Activated CD4-positive, alpha-beta T cell treated with anti-CD3 and anti-CD28 coated beads, Interleukin-2, amount 10 ng/mL, durations not matched to agents 24 days and 14 days (primary cell): Measurements from ENCODE around the gene CLASRP. TPM values are rescaled to one million over a fixed set of nuclear protein-coding genes. Genes with fewer than 3 reads are reported as not detected.

ENCODE experiments used
- DNase-seq: peaks from one replicate; pipeline ENCODE4 v3.0.0; 2022
- H3K27ac Mint-ChIP-seq: one replicate; pipeline ENCODE4 v1.8.0; 2022; ENCODE audit warnings: mild to moderate bottlenecking, mixed read lengths
- H3K27me3 Mint-ChIP-seq: one replicate; pipeline ENCODE4 v1.8.0; 2022; ENCODE audit warnings: mixed read lengths
- H3K36me3 Mint-ChIP-seq: one replicate; pipeline ENCODE4 v1.8.0; 2022; ENCODE audit warnings: low read depth, mild to moderate bottlenecking, mixed read lengths
- H3K4me1 Mint-ChIP-seq: one replicate; pipeline ENCODE4 v1.8.0; 2021; ENCODE audit warnings: mixed read lengths
- H3K4me3 Mint-ChIP-seq: one replicate; pipeline ENCODE4 v1.8.0; 2022; ENCODE audit warnings: mild to moderate bottlenecking, moderate library complexity, mixed read lengths
- H3K9me3 Mint-ChIP-seq: one replicate; pipeline ENCODE4 v1.8.0; 2021; ENCODE audit warnings: mixed read lengths
- intact Hi-C: fragments of 100-400 bp; cut with micrococcal nuclease; formaldehyde crosslinking; loops from one replicate; pipeline ENCODE4 v1.15.1; 2023
- total RNA-seq: library from RNA; stranded (reverse); gene quantifications from 2 replicates; pipeline ENCODE4 v1.2.3, GENCODE V29; 2022

CLASRP gene
- total RNA-seq, 1 donor from 2014 or later: 111 TPM

DNA sequence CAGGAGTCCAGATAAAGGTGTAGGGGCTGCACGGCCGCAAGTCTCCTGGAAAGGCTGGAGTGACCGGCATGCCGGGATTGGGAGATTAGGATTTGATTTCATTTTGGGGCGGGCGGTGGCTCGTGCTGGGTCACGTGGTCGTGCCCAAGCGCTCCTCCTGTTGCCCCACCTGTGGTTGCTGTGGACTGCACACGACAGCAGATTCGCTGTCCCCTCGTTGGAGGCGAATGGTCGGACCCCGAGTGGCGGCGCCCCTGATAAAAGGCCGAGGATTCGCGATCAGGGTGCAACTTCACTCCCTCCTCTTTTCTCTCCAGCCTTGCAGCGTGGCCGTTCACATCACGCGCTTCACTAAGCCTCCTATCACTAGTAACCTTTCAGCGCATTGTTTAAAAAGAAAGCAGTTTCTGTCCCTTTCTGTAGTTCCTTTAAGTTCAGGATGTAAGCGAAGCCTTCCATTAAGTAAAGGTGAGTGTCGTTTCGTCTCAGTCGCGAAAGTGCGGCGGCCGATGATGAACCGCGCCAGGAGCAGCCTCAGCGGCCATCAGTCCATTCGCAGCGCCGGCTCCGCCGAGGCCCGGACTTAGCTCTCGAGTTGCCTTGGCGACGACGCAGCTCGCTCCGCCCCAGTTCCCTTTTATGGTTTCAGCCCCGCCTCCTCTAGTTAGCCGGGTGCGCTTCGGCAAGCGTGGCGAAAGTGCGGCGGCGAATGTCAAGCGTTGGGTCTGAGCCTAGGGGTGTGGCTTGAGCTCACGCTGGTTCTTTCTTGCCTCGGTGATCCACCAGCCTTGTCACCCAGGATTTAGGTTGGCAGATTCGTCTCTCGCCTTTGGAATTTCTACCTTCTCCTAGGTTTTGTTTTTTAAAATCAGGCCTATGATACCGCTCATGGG lies 52.4 kb downstream of the CLASRP start:
- intact Hi-C loops: loop anchor here (1.0 to 5.0 kb wide), 2 partner anchors 12 to 161 kb away; partner anchors contain the start of genes GEMIN7 and MARK4
- peak; percentile 99 for DNase-seq
- H3K9me3 Mint-ChIP-seq: peaks cover 4% of the 10 kb centered on the region

DNA sequence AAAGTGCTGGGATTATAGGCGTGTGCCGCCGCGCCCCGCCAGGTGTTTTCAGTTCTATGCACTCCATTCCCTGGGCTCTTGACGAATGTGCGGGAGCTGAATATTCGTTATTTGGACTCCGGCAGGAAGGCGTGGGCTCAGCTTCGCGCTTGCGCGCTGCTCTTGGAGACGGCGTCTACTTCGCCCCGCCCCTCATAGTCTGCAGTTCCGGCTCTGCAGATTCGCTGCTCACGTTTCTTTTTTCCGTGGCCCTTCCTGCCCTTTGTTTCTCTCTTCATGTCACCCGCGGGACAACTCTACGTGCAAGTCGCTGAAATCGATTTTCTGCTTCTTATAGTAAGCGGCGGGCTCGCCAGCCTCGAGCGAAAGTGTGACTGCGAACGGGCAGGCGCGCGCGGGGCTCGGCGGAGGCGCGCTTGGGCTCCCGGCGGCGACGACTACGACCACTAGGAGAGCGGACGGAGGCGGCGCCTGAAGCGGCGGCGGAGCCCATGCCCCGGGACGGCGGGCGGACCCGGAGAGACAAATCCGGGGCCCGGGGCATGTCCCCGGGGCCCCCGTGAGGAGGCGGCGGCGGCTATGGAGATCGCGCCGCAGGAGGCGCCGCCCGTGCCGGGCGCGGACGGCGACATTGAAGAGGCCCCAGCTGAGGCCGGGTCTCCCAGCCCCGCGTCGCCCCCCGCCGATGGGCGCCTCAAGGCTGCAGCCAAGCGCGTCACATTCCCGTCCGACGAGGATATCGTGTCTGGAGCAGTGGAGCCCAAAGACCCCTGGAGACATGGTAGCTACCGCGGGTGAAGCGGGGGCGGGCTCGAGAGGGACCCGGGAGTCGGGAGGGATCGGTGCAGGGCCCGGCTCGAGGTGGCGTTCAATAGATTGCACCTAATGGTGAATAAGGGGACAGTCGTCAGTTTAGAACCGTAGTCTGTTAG lies 54.2 kb downstream of the CLASRP start, which contains the start of gene PPP1R37:
Gene PPP1R37 (plus strand): TSS at position 433 of the 932 bp plus-strand sequence. CDS start 147 bp downstream, at position 580.
- Mint-ChIP-seq H3K27ac (peak within 1 kb of the TSS; percentile 94), H3K4me3 (peak within 1 kb of the TSS; percentile 92), H3K4me1 (peaks cover 41% of the 10 kb centered on the region), H3K27me3 (no peaks in the 10 kb centered on the region), H3K36me3 (peaks cover 27% of the 10 kb centered on the region), H3K9me3 (peaks cover 4% of the 10 kb centered on the region)
- peak; percentile 98 for DNase-seq
- intact Hi-C loops: loop anchor here (1.0 to 5.0 kb wide), 6 partner anchors 34 to 314 kb away; partner anchors contain the start of genes BLOC1S3, CLASRP, CLPTM1 and MARK4

More for the DNA sequence above, 52.4 kb downstream of the CLASRP start:
- H3K4me3 Mint-ChIP-seq: peak overlapping the region; percentile 92
- H3K27me3 Mint-ChIP-seq: no peaks in the 10 kb centered on the region
- peak overlapping the region; percentile 94 for H3K27ac Mint-ChIP-seq
- peaks cover 32% of the 10 kb centered on the region for H3K36me3 Mint-ChIP-seq
- H3K4me1 Mint-ChIP-seq: peaks cover 44% of the 10 kb centered on the region

DNA sequence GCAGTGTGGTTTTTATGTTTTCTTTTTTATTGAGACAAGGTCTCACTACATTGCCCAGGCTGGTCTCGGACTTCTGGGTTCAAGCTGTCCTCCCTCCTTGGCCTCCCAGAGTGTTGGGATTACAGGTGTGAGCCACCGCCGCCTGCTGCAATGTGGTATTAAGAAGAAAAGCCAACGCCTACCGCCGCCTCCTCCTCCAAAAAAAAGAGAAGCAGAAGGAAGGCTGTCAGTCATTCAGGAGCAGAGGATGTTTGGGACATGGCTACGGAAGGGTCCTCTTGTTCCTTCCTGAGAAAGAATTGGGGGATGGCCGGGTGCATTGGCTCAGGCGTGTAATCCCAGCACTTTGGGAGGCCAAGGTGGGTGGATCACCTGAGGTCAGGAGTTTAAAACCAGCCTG lies 55.3 kb downstream of the CLASRP start:
- intact Hi-C loops: loop anchor here (5.0 kb wide), 1 partner anchor 158 kb away; the partner anchor contains the start of gene MARK4
- Mint-ChIP-seq H3K4me1 (peaks cover 41% of the 10 kb centered on the region), H3K27ac (peak overlapping the region; percentile 78), H3K36me3 (peaks cover 21% of the 10 kb centered on the region), H3K4me3 (peak overlapping the region; percentile 92), H3K9me3 (peaks cover 4% of the 10 kb centered on the region), H3K27me3 (no peaks in the 10 kb centered on the region)
- DNase-seq: no peak

DNA sequence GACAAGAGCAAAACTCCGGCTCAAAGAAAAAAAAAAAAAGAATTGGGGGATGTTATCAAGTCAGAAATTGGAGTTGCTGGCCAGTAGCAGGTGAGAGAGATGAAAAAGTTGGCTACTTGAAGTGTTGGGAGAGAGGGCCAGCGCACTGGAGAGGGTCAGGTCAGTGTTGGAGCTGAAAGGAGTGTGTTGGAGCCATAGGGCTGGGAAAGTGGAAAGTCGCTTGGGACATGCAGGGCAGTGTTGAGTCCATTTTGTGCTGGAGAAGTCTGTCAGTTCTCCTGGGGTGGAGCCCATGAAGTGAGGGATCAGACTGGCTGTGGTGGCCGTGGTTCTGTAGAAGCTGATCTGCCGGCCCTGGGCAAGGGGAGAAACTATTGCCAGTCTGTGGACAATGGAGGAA lies 55.9 kb downstream of the CLASRP start:
- Mint-ChIP-seq H3K36me3 (peaks cover 20% of the 10 kb centered on the region), H3K4me1 (peaks cover 41% of the 10 kb centered on the region), H3K27me3 (no peaks in the 10 kb centered on the region), H3K27ac (peak overlapping the region; percentile 39), H3K4me3 (peak overlapping the region; percentile 92), H3K9me3 (peaks cover 4% of the 10 kb centered on the region)
- DNase-seq: no peak
- intact Hi-C loops: loop anchor here (5.0 kb wide), 1 partner anchor 158 kb away; the partner anchor contains the start of gene MARK4

DNA sequence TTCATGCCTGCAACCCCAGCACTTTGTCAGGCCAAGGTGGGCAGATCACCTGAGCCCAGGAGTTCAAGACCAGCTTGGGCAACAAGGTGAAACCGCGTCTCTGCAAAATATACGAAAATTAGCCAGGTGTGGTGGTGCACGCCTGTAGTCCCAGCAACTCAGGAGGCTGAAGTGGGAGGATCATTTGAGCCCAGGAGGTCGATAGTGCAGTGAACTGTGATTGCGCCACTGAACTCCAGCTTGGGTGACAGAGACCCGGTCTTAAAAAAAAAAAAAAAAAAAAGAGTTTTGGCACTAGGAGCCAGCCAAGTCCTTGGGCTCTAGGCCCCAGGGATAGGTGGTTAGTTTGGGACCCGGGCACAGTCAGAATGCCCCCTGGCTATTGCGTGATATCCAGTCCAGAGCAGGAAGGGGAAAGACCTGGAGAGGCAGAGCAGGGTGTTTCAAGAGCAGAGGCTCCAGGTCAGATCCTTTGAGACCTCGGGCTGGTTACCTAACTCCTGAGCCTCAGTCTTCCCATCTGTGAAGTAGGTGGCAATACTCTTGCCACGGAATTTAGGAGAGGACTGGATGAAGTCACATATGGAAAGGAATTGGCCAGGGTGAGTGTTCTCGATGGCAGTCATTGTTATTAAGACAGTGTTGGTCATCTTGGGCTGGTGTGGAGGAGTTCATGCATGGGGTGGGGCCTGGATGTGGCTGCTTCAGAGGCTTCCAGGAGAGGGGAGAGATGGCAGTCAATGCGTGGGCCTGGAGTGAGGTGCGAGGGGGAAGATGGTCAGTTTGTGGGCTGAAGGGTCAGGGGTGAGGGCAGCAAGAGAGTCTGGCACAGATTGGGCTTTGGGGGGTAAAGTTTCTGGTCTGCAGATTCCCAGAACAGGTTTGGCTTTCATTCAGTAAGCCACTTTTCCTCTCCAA lies 56.9 kb downstream of the CLASRP start:
- peaks cover 41% of the 10 kb centered on the region for H3K4me1 Mint-ChIP-seq
- H3K9me3 Mint-ChIP-seq: peaks cover 4% of the 10 kb centered on the region
- intact Hi-C loops: no loop called here
- no peaks in the 10 kb centered on the region for H3K27me3 Mint-ChIP-seq
- peaks cover 15% of the 10 kb centered on the region for H3K36me3 Mint-ChIP-seq
- no peak overlapping the region for H3K27ac Mint-ChIP-seq
- H3K4me3 Mint-ChIP-seq: no peak overlapping the region
- DNase-seq: no peak

DNA sequence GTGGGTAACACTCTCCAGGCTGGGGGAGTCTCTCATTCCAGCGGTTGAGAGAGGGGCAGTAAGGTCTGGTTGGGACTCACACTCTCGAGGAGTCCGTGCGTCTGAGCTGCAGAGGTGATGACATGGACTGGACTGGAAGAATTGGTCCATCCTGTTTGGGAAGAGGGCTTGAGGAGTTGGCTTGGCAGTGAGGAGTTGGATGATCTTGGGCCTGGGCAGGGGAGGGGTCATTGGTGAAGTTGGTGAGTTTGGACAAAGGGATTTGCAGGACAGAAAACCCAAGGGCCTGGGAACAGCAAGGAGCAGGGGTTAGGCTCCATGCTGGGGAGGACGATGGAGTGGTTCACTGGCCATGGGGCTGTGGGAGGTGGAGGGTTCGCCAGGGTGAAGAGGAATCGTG lies 57.9 kb downstream of the CLASRP start:
- DNase-seq: no peak
- H3K27ac Mint-ChIP-seq: no peak overlapping the region
- no peaks in the 10 kb centered on the region for H3K27me3 Mint-ChIP-seq
- peaks cover 7% of the 10 kb centered on the region for H3K36me3 Mint-ChIP-seq
- H3K4me3 Mint-ChIP-seq: no peak overlapping the region
- peaks cover 37% of the 10 kb centered on the region for H3K4me1 Mint-ChIP-seq
- H3K9me3 Mint-ChIP-seq: no peaks in the 10 kb centered on the region
- intact Hi-C loops: no loop called here

DNA sequence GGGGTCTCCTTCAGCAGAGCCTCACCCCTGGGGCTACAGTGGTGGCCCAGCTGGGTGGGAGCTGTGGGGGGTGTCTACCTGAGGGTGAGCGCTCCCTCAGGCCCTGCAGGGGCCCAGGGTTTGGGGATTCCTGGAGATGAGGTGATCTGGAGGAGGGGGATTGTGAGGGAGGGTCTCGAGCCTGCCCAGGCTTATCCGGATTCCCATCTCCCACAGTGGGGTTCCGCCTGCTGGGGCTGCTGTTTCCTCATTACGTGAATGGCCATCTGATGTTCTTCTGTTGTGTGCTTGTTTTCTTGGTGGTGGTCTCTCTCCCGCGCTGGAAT lies 58.6 kb downstream of the CLASRP start:
- Mint-ChIP-seq H3K4me1 (peaks cover 37% of the 10 kb centered on the region), H3K4me3 (no peak overlapping the region), H3K36me3 (peaks cover 7% of the 10 kb centered on the region), H3K27me3 (no peaks in the 10 kb centered on the region), H3K9me3 (no peaks in the 10 kb centered on the region), H3K27ac (no peak overlapping the region)
- no peak for DNase-seq
- intact Hi-C loops: no loop called here

DNA sequence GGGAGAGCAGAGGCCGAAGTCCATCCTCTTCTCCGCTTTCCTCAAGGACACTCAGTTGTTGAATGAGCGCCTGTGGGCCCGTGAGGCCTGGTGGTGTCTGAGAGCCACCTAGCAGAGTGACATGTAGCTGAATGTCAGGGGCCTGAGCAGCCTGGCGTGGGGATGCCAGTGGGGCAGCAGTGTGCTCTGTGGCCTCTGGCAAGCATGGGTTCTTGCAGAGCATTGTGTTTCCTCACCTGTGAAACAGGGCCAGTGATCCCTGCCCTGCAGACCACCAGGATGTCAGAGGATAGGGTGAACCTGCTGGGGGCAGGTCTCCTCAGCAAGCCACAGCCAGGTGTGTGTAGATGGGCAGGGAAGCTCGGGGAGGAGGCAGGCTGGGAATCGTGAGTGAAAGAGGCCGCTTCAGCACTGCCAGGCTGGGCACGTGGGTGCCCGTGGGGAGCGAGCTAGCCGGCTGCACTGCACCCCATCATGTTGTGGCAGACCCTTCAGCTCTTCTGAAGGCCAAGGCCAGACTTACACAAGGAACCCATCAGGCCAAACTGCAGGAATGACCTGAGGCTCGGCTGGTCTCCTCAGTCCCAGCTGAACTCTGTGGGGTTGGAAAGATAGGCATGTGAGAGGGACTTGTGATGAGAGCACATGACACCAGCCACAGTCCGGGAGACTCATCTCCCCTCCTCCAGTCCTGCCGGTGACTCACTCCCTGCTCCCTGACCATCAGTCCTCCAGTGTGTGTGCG lies 59.1 kb downstream of the CLASRP start:
- Mint-ChIP-seq H3K27ac (no peak overlapping the region), H3K4me3 (no peak overlapping the region), H3K4me1 (peaks cover 37% of the 10 kb centered on the region), H3K9me3 (no peaks in the 10 kb centered on the region), H3K27me3 (no peaks in the 10 kb centered on the region), H3K36me3 (peaks cover 7% of the 10 kb centered on the region)
- no peak for DNase-seq
- intact Hi-C loops: no loop called here

DNA sequence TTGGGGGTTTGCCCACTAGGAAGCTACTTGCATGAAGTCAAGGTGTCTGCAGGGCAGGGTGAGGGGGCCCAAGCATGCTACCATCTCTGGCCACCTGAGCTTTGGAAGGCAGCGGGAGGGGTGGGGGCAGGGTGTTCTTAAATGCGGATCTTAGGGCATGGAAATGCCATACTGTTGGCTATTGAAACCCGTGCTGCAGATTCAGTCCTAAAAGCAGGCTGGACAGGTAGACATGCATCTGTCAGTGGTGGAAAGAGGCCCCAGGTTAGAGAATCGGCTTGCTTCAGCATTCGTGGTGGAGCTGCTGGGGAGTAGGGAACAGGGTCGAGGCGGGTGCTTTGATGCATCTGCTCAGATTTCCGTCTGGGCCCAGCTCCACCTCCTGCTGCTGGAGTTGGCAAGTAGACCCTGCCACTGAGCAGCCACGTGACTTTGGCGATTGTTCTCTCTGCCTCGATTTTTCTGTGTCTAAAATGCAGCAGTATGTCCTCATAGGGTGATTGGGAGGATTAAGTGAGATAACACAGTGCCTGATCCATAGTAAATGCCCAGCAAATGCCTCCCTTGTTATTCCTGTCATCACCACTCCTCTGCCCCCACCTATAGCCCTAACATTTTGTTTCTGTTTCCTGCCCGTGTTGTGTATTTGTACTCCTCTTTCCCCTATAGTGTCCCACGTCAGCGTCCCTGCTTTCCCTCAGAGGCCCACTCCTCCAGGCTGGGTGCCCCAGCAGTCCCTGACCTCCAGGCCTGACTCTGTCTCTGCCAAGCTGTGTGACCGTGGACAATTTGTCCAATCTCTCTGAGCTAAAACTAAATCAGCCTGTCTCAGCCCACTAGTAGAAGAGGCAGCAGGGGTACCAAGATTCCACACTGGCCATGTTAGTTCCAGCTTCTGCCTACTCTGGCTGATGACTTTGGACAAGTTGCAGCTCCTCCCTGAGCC lies 59.9 kb downstream of the CLASRP start:
- H3K27ac Mint-ChIP-seq: no peak overlapping the region

DNA sequence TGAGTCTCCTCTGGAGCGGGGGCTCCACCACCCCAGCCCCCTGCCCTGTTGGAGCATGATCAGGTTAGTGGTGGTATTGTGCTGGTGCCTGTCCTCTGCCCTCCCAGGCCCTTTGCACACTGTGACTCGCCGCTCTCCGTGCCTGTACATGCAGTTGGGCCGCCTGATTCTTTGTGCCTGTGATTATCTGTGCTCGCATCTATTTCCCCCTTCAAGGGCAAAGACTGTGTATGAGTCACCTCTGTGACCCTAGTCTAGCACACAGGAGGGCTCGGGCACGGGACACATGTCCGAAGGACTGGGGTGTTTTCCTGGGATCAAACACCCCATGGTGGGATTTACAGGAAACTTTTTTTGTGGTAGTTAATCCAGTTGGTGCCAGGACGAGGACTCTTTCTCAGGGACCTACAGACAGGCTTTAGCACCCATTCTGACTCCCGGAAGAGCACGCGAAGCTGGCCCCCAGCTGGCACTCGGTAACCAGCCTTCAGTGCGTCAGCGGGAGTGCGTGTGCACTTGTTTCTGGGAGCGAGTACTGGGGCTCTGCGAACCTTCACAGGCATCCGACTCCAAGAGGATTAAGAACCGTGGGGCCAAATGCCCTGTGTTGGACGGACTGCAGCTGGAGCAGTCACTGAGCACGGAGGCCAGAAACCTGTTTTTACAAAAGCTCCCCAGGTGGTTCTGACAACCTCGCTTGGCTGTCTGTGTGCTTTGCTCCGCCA lies 60.8 kb downstream of the CLASRP start:
- peaks cover 37% of the 10 kb centered on the region for H3K4me1 Mint-ChIP-seq
- DNase-seq: no peak
- no peaks in the 10 kb centered on the region for H3K9me3 Mint-ChIP-seq
- H3K27me3 Mint-ChIP-seq: no peaks in the 10 kb centered on the region
- no peak overlapping the region for H3K27ac Mint-ChIP-seq
- H3K36me3 Mint-ChIP-seq: peaks cover 5% of the 10 kb centered on the region
- no peak overlapping the region for H3K4me3 Mint-ChIP-seq
- intact Hi-C loops: no loop called here

More for the DNA sequence above, 59.9 kb downstream of the CLASRP start:
- intact Hi-C loops: no loop called here
- Mint-ChIP-seq H3K27me3 (no peaks in the 10 kb centered on the region), H3K4me3 (no peak overlapping the region), H3K9me3 (no peaks in the 10 kb centered on the region), H3K4me1 (peaks cover 36% of the 10 kb centered on the region), H3K36me3 (peaks cover 7% of the 10 kb centered on the region)
- no peak for DNase-seq

DNA sequence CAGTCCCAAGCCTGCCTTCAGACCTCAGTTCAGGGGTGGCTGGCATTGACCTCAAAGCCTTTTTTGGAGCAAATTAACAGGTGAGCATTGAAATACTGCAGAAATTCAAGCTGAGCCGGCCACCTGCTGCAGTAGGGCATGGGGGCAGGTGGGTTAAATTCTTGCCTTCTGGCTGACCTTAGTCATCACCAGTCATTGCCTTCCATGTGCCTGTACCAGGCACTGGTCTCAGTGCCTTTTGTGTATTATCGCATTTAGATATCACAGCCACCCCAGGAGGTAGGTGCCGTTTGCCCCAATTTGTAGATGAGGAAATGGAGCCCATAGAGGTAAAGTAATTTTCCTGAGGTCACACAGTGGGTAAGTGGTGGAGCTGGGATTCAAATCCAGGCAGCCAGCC lies 61.4 kb downstream of the CLASRP start:
- Mint-ChIP-seq H3K27ac (no peak overlapping the region), H3K9me3 (no peaks in the 10 kb centered on the region), H3K4me3 (no peak overlapping the region), H3K36me3 (peaks cover 1% of the 10 kb centered on the region), H3K27me3 (no peaks in the 10 kb centered on the region), H3K4me1 (peaks cover 37% of the 10 kb centered on the region)
- no peak for DNase-seq
- intact Hi-C loops: no loop called here
